Dedifferentiated amniotic fluid mesenchymal stem cell (primary cell): Measurements from ENCODE around the gene IRX5.
A peak's percentile ranks its signal among the peaks of the same experiment; 100 is the strongest.

Source experiments
- DNase-seq: peaks from one replicate; pipeline ENCODE4 v3.0.0-alpha.2; 2016; ENCODE audit errors: extremely low spot score

The IRX5 gene

GRCh38 chr16:54930005-54930868, at the start of gene IRX5:
TSS of gene IRX5 (plus strand) at chr16:54930865. CDS start at chr16:54931199, 334 bp downstream.
- peak; percentile 96 for DNase-seq

DNA sequence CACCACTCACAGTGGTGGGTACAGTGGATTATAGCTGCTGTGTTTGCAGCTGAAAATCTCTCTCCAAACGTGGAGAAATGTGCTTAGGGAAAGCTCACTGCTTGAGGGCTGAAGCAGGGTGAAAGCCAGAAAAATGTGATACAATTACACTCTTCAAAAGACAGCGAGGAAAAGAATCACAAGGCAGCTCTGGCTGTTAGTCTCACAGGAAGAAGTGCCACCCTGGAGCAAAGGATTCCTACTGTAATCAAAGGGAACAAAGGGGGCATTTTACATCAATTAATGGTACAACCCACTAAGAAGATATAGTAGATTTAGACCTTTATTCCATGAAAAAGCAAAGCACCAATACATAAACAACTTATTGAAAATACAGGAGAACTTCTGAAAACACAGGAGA, 48.1 kb upstream of the IRX5 start:
- no peak for DNase-seq

DNA sequence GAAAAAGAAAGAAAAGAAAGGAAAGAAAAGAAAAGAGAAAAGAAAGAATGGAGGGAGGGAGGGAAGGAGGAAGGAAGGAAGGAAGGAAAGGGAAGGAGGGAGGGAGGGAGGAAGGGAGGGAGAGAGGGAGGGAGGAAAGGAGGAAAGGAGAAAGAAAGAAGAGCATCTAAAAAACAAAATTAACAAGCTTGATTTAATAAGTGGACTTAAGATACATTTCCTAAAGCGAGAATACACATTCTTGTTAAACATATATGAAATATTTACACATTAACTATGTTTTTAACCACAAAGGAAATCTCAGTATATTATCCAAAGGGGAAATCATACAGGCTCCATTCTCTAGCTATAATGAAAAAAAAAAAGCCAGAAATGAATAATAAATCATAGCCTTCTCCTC, 47.3 kb upstream of the IRX5 start:
- DNase-seq, result no peak

- DNase-seq, result no peak
Observed at GRCh38 chr16:54886078-54886477, 44.6 kb upstream of the IRX5 start.

DNA sequence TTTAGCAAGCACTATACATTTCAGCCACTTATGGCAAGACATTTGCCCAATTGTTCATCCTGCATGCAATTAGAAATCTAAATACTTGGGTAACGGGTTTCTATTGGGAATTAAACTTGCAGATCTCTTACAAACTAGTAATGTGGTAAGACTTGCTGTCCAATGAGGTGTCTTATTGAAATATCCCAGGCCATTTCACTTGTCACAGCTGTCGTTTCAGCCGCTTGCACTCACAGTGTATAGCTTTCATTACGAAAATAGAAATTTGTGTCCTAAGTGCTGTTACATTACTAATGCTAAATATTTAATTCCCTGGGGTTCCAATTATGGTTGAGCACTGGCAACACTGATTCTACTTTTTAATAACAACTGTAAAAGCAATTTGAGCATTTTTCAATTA, 40.3 kb upstream of the IRX5 start:
- DNase-seq, result no peak

DNA sequence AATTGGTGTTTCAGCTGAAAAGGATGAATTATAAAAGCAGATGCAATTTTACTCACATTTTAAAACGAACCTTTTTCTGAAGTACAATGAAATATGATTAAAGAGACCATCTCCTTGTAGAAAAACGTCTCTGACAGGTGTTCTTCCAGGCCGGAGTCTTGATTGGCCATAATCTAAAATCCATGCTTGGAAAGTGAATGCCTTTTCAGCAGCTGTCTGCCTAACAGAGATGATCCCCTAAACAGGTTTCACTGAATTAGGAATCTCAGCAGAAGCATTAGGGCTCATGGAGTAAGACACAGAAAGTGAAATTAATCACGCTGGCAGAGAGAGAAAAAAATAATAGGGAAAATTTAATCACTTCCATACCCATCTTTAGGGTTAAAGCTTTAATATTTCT, 39.3 kb upstream of the IRX5 start:
- DNase-seq, result no peak

GRCh38 chr16:54892981-54893380, 37.7 kb upstream of the IRX5 start:
- DNase-seq, result no peak

- no peak for DNase-seq
Observed at GRCh38 chr16:54897930-54898329, 32.7 kb upstream of the IRX5 start.

DNA sequence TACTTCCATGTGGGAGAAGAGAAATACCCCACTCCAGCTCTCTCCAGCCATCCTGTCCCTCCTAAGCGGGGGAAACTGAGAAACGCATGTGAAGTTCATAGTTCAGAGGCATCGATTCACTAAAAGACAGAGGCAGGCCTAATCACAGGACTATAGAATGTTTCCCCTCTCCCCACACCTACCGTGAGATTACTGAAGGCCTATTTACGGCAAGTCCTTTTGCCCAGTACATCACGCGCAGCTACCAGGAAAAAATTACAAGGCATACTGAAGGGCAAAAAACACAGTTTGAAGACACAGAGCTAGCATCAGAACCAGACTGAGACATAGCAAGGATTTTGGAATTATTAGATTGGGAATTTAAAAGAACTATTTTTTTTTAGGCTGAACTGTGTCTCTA, 29.1 kb upstream of the IRX5 start:
- DNase-seq, result no peak

GRCh38 chr16:54903047-54903446, 27.6 kb upstream of the IRX5 start:
- DNase-seq, result no peak

GRCh38 chr16:54911079-54911478, 19.6 kb upstream of the IRX5 start:
- DNase-seq, result no peak

DNA sequence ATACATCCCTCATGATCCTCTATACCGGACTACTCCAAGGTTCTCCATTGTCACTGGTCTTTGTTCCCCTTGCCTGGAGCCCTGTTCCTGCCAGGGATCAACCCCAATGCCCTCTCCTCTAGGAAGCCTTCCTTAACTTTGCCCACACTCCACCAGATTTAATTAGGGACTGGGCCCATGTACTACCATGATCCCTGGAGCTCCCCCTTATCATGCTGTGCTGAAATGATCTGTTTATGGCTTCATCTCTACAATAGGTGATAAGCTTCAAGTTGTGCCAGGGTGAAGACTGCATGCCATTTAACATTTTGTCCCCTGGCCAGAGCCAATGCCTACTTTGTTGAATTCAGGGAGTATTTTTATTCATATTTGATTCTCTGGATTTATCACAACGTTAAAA, 17.9 kb upstream of the IRX5 start:
- DNase-seq, result no peak

- no peak for DNase-seq
Observed at GRCh38 chr16:54921206-54921824, 9.3 kb upstream of the IRX5 start.

DNA sequence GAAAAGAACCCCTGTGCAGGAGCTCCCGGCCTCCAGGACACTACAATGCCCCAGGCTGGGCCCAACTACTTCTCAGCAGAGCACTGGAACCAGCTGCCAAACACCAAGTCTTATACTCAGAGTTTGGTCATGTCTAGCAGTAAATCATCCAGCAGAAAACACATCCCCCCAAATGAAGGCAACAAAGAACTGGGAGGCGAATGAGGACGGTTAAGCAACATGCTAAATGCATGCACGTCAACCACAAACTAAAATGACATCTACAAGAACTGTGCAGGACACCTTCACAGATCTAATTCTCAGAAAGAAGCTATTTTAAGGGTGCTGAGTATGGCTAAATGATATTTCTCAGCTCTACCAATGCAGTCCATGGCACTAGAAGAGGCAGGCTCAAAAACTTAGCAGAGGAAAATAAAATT, 7.6 kb upstream of the IRX5 start:
- no peak for DNase-seq

DNA sequence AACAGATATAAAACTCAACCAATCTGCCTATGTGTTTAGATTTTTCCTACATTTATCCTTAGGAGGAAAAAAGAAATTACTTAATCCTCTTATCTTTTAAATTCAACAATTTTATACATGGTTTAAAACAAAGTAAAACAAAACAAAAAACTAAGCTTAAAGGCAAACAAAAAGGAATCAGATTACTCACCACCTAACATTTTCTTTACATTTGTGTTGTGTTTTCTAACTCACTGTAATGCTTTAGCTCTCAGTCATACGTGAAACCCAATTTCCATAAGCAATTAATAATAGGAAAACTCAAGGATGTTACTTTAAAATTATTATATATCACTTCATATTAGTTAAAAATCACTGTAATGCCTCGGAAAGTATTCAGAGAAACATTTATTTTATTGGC, 6.7 kb upstream of the IRX5 start:
- DNase-seq, result no peak

GRCh38 chr16:54926166-54926838, 4.4 kb upstream of the IRX5 start:
- peak; percentile 30 for DNase-seq

- DNase-seq, result no peak
Observed at GRCh38 chr16:54927125-54928015, 3.3 kb upstream of the IRX5 start.

- DNase-seq, result peak; percentile 18
Observed at GRCh38 chr16:54928016-54928356, 2.7 kb upstream of the IRX5 start.

DNA sequence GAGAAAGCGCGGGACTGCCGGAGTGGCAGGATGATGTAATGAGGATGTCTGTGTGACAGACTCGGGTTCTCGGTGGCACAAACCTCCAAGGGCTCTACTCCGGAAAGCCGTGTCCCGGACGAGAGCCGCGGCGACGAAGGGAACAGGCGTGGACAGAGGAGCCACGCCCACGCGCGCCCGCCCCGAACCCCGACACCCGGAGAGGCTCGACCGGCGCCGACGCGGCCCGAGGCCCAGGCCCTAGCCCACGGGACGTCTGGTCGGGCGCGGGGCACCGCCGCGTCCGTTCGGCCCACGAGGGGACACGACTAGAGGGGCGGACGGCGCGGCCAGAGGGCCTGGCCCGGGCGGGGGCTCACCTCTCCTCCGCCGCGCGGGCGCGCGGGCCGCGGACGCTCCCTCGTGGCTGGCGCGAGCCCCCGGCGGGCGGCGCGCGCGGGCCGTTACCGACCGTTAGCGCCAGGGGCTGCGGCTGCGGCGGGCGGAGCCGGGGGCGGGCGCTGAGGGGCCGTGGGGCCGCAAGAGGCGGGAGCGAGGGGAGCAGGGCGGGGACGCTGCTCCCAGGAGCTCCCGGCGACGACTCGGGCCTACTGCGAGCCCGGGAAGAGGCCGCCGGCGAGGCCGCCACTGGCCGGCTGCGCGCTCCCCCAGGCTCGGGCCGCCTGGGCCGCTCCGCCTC, 2.1 kb upstream of the IRX5 start:
- DNase-seq, result peak; percentile 26

GRCh38 chr16:54929090-54930004, 1.3 kb upstream of the IRX5 start:
- DNase-seq, result peak; percentile 99

DNA sequence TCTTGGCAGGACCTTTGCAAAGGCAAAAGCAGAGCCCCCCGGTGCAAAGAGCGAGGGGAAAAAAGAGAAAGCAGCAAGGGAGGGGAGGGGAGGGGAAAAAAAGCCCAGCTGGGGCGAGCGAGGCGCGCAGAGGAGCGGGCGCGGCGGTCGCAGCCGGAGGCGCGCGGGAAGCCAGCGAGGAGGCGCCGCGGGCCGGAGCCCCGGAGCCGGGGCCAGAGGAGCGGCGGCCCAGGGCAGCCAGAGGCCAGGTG, 129 bp downstream of the IRX5 start:
- no peak for DNase-seq
